Erythroblast (primary cell): ENCODE results near the gene ESRRA.
A peak's percentile ranks its signal among the peaks of the same experiment; 100 is the strongest.

Source experiments
- GATA1 ChIP-seq: IDR thresholded peaks from 2 replicates; pipeline ENCODE4 v1.6.1; 2011; ENCODE audit warnings: low read depth, mild to moderate bottlenecking, control low read depth, low read length, moderate library complexity
- POLR2A ChIP-seq: IDR thresholded peaks from 2 replicates; pipeline ENCODE4 v1.6.1; 2011; ENCODE audit warnings: mild to moderate bottlenecking, low read length

DNA sequence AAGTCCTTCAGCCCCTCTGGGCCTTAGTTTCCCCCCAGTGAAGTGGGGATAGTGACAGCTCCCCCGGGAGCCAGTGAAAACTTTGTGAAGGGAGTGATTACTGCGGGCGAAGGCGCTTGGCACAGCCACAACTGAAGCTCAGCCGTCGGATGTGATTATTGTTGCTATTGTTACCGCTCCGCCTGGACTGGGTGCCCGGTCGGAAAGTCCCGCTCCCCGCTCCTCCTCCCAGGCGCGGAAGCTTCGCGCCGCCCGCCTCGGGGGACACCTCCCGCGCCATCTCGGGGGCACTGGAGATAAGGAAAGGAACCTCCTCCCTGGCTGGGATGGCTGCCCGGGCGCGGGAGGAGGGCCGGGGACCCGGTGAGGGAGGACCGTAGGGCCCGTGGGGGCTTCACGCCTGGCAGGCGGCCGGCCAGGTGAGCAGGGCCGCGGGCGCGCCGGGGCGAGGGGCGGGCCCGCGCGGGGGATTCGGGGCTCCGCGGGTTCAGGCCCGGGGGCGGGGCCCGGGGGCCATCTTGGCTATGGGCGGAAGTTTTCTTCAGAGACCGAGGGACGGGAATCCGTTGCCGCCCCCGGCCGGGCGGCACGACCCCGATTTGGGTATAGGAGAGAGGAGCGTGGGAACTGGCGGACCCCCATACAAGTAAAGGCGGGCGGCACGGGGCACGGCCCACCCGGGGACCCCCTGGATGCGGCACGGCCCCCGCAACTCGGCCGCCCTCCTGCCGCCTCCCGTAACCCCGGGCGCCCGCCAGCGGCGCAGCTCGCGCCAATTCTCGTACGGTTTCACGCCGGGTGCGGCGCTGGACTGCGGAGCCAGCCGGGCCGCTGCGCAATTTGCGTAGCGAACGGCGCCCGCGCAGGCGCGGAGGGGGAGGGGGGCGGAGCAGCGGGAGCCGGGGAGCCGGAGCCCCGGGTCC is 20.1 kb upstream of the ESRRA start, which contains the start of gene GPR137:
- peak; percentile 62 for TF ChIP-seq POLR2A
- TF ChIP-seq GATA1: peak; percentile 42
